Loucy (cell line): ENCODE data around the gene SLC39A13.

Experiments used
- H2AFZ ChIP-seq: fragments of 200-600 bp; sonication (generic); 2 replicates; pipeline ENCODE4 v1.6.0; 2016; ENCODE audit warnings: antibody characterized with exemption, mild to moderate bottlenecking, low read length, moderate library complexity
- H3F3A ChIP-seq: fragments of 200-600 bp; 2 replicates; pipeline ENCODE4 v1.6.0; 2016; ENCODE audit warnings: antibody characterized with exemption, low read depth, mild to moderate bottlenecking
- H3K27me3 ChIP-seq: fragments of 200-600 bp; sonication (generic); 2 replicates; pipeline ENCODE4 v1.6.1; 2014; ENCODE audit warnings: low read length, mild to moderate bottlenecking; ENCODE audit not compliant: insufficient read depth, poor library complexity, severe bottlenecking
- H3K36me3 ChIP-seq: fragments of 200-600 bp; sonication (generic); 2 replicates; pipeline ENCODE4 v1.6.1; 2016; ENCODE audit warnings: low read length; ENCODE audit not compliant: insufficient read depth
- H3K4me1 ChIP-seq: fragments of 200-600 bp; sonication (generic); 2 replicates; pipeline ENCODE4 v1.5.1; 2014; ENCODE audit warnings: low read length, mild to moderate bottlenecking; ENCODE audit not compliant: insufficient read depth, poor library complexity, severe bottlenecking
- H3K4me2 ChIP-seq: fragments of 200-600 bp; sonication (generic); 2 replicates; pipeline ENCODE4 v1.6.0; 2014; ENCODE audit warnings: antibody characterized with exemption, low read length, low read depth, mild to moderate bottlenecking; ENCODE audit not compliant: poor library complexity, severe bottlenecking
- H3K4me3 ChIP-seq: fragments of 200-600 bp; sonication (generic); 2 replicates; pipeline ENCODE4 v1.5.1; 2014; ENCODE audit warnings: low read length, mild to moderate bottlenecking, mixed read lengths; ENCODE audit not compliant: poor library complexity, severe bottlenecking
- H3K79me2 ChIP-seq: fragments of 200-600 bp; sonication (generic); 2 replicates; pipeline ENCODE4 v1.6.1; 2014; ENCODE audit warnings: low read length; ENCODE audit not compliant: insufficient read depth
- H3K9ac ChIP-seq: fragments of 200-600 bp; sonication (generic); 2 replicates; pipeline ENCODE4 v1.6.0; 2014; ENCODE audit warnings: mild to moderate bottlenecking, low read depth, low read length, moderate library complexity; ENCODE audit not compliant: poor library complexity, severe bottlenecking
- H3K9me2 ChIP-seq: fragments of 200-600 bp; sonication (generic); replicated peaks from 2 replicates; pipeline ENCODE4 v1.6.1; 2016; ENCODE audit warnings: low read depth, low read length, mixed read lengths
- H3K9me3 ChIP-seq: fragments of 200-600 bp; sonication (generic); 2 replicates; pipeline ENCODE4 v1.6.1; 2014; ENCODE audit warnings: mild to moderate bottlenecking, antibody characterized with exemption, low read length, low read depth; ENCODE audit not compliant: insufficient read depth
- H4K20me1 ChIP-seq: fragments of 200-600 bp; sonication (generic); 2 replicates; pipeline ENCODE4 v1.6.0; 2014; ENCODE audit warnings: antibody characterized with exemption, low read length, mild to moderate bottlenecking; ENCODE audit not compliant: insufficient read depth, poor library complexity, severe bottlenecking
- EZH2phosphoT487 ChIP-seq: fragments of 200-600 bp; IDR thresholded peaks from 2 replicates; pipeline ENCODE4 v1.6.1; 2018; ENCODE audit warnings: antibody characterized with exemption, mild to moderate bottlenecking, moderate library complexity, borderline replicate concordance
- TF ChIP-seq, protein P1 (sequence below): fragments of 200-600 bp; sonication (generic); conservative IDR thresholded peaks from 2 replicates; pipeline ENCODE4 v1.5.1; 2014; ENCODE audit warnings: mild to moderate bottlenecking, antibody characterized with exemption, low read length

The SLC39A13 gene

DNA sequence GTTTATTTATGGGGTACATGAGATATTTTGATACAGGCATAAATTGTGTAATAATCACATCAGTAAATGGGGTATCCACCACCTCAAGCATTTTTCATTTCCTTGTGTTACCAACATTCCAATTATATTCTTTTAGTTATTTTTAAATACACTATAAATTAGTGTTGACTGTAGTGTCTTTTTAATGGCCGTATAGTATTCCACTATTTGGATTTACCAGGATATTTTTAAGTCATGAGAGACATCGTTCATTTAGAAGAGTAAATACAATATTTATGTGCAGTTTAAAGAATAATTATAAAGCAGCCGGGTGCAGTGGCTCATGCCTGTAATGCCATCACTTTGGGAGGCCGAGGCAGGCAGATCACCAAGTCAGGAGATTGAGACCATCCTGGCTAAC is 23.9 kb upstream of the SLC39A13 start:
- Histone ChIP-seq H3K4me3 (no peak overlapping the region), H2AFZ (no peak overlapping the region), H3K4me1 (peaks cover 18% of the 10 kb centered on the region), H3K4me2 (no peak overlapping the region), H3K27me3 (no peaks in the 10 kb centered on the region), H3K9ac (no peak overlapping the region), H4K20me1 (no peaks in the 10 kb centered on the region), H3K79me2 (no peaks in the 10 kb centered on the region), H3F3A (no peaks in the 10 kb centered on the region), H3K9me3 (no peaks in the 10 kb centered on the region), H3K36me3 (no peaks in the 10 kb centered on the region), H3K9me2 (no peaks in the 10 kb centered on the region; the same call in 1 of the 2 replicates)
- TF ChIP-seq, protein P1, sequence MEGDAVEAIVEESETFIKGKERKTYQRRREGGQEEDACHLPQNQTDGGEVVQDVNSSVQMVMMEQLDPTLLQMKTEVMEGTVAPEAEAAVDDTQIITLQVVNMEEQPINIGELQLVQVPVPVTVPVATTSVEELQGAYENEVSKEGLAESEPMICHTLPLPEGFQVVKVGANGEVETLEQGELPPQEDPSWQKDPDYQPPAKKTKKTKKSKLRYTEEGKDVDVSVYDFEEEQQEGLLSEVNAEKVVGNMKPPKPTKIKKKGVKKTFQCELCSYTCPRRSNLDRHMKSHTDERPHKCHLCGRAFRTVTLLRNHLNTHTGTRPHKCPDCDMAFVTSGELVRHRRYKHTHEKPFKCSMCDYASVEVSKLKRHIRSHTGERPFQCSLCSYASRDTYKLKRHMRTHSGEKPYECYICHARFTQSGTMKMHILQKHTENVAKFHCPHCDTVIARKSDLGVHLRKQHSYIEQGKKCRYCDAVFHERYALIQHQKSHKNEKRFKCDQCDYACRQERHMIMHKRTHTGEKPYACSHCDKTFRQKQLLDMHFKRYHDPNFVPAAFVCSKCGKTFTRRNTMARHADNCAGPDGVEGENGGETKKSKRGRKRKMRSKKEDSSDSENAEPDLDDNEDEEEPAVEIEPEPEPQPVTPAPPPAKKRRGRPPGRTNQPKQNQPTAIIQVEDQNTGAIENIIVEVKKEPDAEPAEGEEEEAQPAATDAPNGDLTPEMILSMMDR = no peak
- no peak for TF ChIP-seq EZH2phosphoT487

DNA sequence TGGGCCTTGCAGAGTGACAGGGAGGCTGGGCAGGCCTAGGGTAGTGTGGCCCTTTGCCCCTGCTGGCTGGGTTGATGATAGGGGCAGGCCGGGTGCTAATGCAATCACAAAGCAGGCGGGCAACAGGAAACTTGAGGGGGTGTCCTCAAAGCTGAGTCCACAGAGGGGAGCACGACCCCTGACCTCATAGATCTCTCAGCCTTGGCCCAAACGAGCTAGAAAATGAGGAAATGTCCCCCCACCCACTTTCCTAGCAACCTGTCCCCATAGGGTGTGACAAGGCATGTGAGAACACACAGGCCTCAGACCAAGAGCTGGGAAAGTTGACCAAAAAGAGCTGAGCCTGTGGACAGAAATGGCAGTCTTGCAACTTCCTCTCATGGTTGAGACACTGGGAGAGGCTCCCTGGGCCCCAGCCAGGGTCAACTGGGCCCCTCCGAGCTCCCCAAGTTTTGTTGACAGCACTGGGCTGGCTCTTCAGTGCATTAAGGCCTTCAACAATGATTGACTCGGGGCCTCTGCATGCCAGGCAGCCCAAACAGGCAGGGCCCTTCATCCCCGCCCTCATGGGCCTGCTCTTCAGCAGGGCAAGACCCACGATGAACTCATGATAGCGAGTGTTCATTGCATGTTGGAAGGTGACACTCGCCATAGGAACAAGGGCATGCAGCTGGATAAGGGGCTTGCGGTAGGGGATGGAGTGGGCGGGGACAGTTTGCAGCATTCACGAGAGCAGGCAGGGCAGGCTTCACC is 20.3 kb upstream of the SLC39A13 start:
- TF ChIP-seq, protein P1 = no peak
- TF ChIP-seq EZH2phosphoT487 = no peak
- no peaks in the 10 kb centered on the region for H3F3A ChIP-seq
- peak overlapping the region; percentile 46 for H2AFZ ChIP-seq

DNA sequence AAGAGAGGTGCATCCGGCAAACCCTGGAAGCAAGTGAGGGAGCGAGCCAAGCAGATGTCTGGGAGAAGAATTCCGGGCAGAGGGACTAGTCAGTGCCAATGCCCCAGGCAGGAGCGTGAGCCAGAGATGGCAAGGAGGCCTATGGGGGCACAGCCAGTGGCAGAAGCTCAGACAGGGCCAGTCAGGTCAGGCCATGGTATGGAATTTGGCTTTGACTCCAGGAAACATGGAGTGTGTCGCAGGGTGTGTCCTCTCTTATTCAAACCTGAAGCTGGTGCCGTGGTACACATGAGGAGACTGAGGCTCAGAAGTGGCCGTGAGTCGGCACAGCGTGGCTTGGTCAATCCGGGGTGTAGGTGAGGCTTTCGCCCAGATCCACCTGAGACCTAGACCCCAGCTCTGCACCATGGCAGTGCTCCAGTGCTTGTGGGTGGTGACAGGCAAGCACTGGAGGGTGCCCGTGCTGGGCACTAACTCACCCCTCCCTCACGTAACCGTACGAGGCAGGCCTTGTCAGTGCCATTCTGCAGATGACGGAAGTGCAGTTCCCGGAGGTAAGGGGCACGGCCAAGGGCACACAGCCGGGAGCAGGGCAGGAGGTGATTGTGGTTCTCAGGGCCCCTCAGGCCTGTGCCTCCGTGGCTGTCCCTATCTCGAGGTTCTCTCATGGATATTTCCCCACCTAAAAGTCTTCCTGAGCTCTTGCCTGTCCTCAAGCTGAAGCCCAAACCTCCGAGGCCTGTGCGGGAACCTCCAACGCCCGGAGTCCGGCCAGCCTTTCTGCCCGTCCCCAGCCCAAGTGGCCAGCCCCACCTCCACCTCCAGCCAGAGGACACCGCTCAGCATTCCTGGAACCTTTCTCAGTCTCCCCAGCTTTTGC is 19.5 kb upstream of the SLC39A13 start:
- H3K9ac ChIP-seq = no peak overlapping the region
- peaks cover 48% of the 10 kb centered on the region for H3K4me1 ChIP-seq
- H3K36me3 ChIP-seq = no peaks in the 10 kb centered on the region
- H3F3A ChIP-seq = no peaks in the 10 kb centered on the region
- no peaks in the 10 kb centered on the region for H3K27me3 ChIP-seq
- H2AFZ ChIP-seq = no peak overlapping the region
- no peaks in the 10 kb centered on the region for H4K20me1 ChIP-seq
- H3K79me2 ChIP-seq = no peaks in the 10 kb centered on the region
- no peak overlapping the region for H3K4me3 ChIP-seq
- no peak overlapping the region for H3K4me2 ChIP-seq
- H3K9me2 ChIP-seq = no peaks in the 10 kb centered on the region
- H3K9me3 ChIP-seq = no peaks in the 10 kb centered on the region
- TF ChIP-seq EZH2phosphoT487 = no peak
- TF ChIP-seq, protein P1 = no peak

More for the DNA sequence above, 20.3 kb upstream of the SLC39A13 start:
- Histone ChIP-seq H3K79me2 (no peaks in the 10 kb centered on the region), H3K4me2 (no peak overlapping the region), H3K4me1 (peaks cover 44% of the 10 kb centered on the region), H3K4me3 (no peak overlapping the region), H3K36me3 (no peaks in the 10 kb centered on the region), H3K9me2 (no peaks in the 10 kb centered on the region), H3K27me3 (no peaks in the 10 kb centered on the region), H4K20me1 (no peaks in the 10 kb centered on the region), H3K9me3 (no peaks in the 10 kb centered on the region), H3K9ac (no peak overlapping the region)
